IPS DF 6.9 (cell line): Measurements from ENCODE around the gene CARMIL1.

Source experiments
- DNase-seq: peaks from one replicate; pipeline ENCODE4 v3.0.0-alpha.2; 2013; ENCODE audit warnings: low read depth, low spot score
- H3K27ac ChIP-seq: one replicate; pipeline ENCODE4 v1.5.1; 2013; ENCODE audit warnings: low read length, control low read depth
- H3K27me3 ChIP-seq: 2 replicates; pipeline ENCODE4 v1.6.1; 2013; ENCODE audit warnings: mild to moderate bottlenecking, low read length; ENCODE audit not compliant: control insufficient read depth, insufficient read depth
- H3K36me3 ChIP-seq: 2 replicates; pipeline ENCODE4 v1.6.1; 2013; ENCODE audit warnings: low read length; ENCODE audit not compliant: control insufficient read depth, insufficient read depth
- H3K4me1 ChIP-seq: 2 replicates; pipeline ENCODE4 v1.6.1; 2013; ENCODE audit warnings: low read length; ENCODE audit not compliant: control insufficient read depth, insufficient read depth
- H3K4me3 ChIP-seq: 2 replicates; pipeline ENCODE4 v1.5.1; 2013; ENCODE audit warnings: mild to moderate bottlenecking, low read length
- H3K9me3 ChIP-seq: 2 replicates; pipeline ENCODE4 v1.6.1; 2013; ENCODE audit warnings: low read length, inconsistent platforms; ENCODE audit not compliant: control insufficient read depth, insufficient read depth
- WGBS: extraction: QIAGEN DNeasy Blood & Tissue Kit; methylation state at CpG from one replicate; pipeline ENCODE4 v1.1.7; 2013; ENCODE audit warnings: mixed read lengths, missing lambda C conversion rate; ENCODE audit not compliant: insufficient read length, insufficient coverage; 5-methylcytosine and 5-hydroxymethylcytosine counted together

Gene CARMIL1

DNA sequence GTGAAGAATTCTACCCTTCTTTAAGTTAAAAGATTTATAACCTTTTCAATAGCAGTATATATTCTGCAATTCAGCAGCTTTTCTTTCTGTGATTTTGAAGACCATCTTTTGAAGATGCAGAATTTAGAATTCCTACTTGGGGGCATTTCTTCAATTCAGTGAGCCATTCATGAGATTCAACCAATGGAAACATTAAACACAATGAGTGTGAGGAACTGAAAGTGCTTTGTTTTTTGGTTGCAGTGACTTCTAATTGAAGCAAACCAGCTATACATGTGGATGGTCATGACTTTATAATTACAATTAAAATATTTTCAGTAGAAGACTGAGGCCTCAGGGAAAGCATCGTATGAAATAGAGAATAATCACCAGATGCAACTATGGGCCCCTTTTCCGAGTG is 108.3 kb downstream of the CARMIL1 start:
- DNase-seq, result no peak
- Histone ChIP-seq H3K27me3 (no peaks in the 10 kb centered on the region), H3K4me1 (no peaks in the 10 kb centered on the region), H3K4me3 (no peak overlapping the region), H3K27ac (no peak overlapping the region), H3K9me3 (no peaks in the 10 kb centered on the region), H3K36me3 (no peaks in the 10 kb centered on the region)
- WGBS, result no CpG with 5 or more reads among the region's 2 CpGs

GRCh38 chr6:25387911-25388310 is 108.7 kb downstream of the CARMIL1 start:
- no CpG with 5 or more reads among the region's 2 CpGs for WGBS
- DNase-seq, result no peak
- H3K4me1 ChIP-seq, result no peaks in the 10 kb centered on the region
- H3K27me3 ChIP-seq, result no peaks in the 10 kb centered on the region
- H3K4me3 ChIP-seq, result no peak overlapping the region
- no peaks in the 10 kb centered on the region for H3K36me3 ChIP-seq
- no peak overlapping the region for H3K27ac ChIP-seq
- H3K9me3 ChIP-seq, result no peaks in the 10 kb centered on the region

- WGBS, result no CpG with 5 or more reads among the region's 3 CpGs
- H3K27ac ChIP-seq, result no peak overlapping the region
Measured at GRCh38 chr6:25388776-25389175, 109.6 kb downstream of the CARMIL1 start.

GRCh38 chr6:25389471-25389870 is 110.3 kb downstream of the CARMIL1 start:
- H3K27ac ChIP-seq, result no peak overlapping the region
- H3K27me3 ChIP-seq, result no peaks in the 10 kb centered on the region
- H3K9me3 ChIP-seq, result no peaks in the 10 kb centered on the region
- H3K4me1 ChIP-seq, result no peaks in the 10 kb centered on the region
- no peak for DNase-seq
- no peaks in the 10 kb centered on the region for H3K36me3 ChIP-seq
- no CpG with 5 or more reads among the region's 2 CpGs for WGBS
- H3K4me3 ChIP-seq, result no peak overlapping the region

More at GRCh38 chr6:25388776-25389175, 109.6 kb downstream of the CARMIL1 start:
- no peaks in the 10 kb centered on the region for H3K36me3 ChIP-seq
- no peaks in the 10 kb centered on the region for H3K27me3 ChIP-seq
- no peak overlapping the region for H3K4me3 ChIP-seq
- DNase-seq, result no peak
- H3K4me1 ChIP-seq, result no peaks in the 10 kb centered on the region
- H3K9me3 ChIP-seq, result no peaks in the 10 kb centered on the region

DNA sequence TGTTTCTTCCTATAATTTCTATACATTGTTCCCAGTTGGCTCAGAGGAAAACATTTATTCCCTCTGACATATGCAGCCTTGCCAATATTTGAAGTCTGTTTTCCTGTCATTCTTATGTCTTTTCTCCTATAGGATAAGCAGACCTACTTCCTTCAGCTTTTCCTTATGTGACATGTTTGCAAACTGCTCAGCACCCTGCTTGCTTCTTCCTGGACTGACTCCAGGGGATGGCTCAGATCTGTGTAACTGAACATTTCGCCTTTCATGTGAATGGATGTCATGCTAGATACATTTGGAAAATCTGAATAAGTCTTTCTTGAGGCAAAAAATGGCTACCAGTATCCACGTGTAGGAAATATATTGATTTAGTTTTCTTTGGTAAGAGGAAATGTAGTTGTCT is 113.2 kb downstream of the CARMIL1 start:
- DNase-seq, result no peak
- H3K27ac ChIP-seq, result no peak overlapping the region
- WGBS, result no CpG with 5 or more reads among the region's 2 CpGs
- H3K36me3 ChIP-seq, result no peaks in the 10 kb centered on the region
- H3K9me3 ChIP-seq, result no peaks in the 10 kb centered on the region
- H3K4me1 ChIP-seq, result peaks cover 3% of the 10 kb centered on the region
- H3K4me3 ChIP-seq, result no peak overlapping the region
- no peaks in the 10 kb centered on the region for H3K27me3 ChIP-seq

GRCh38 chr6:25395731-25396130 is 116.6 kb downstream of the CARMIL1 start:
- H3K27me3 ChIP-seq, result no peaks in the 10 kb centered on the region
- no peak overlapping the region for H3K27ac ChIP-seq
- no peaks in the 10 kb centered on the region for H3K36me3 ChIP-seq
- H3K4me3 ChIP-seq, result no peak overlapping the region
- no CpG with 5 or more reads among the region's 5 CpGs for WGBS
- peaks cover 3% of the 10 kb centered on the region for H3K4me1 ChIP-seq
- H3K9me3 ChIP-seq, result no peaks in the 10 kb centered on the region
- no peak for DNase-seq

DNA sequence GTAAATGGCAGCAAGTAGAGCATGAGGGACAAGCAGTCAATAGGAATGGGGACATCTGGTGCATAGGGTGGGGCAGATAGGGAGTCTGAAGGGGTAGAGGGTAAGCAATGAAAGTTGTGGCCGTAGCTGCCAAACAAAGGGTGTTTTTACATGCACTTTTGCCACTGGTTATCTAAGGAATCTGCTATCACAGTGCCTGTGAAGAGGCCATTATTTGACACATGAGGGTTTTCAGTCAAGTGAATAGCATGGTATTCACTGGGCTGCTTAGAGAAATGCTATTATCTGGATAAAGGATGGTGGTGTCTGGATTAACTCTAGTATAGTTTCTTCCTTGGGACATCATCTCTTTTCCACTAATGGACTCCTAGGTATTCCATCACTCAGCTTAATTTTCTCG is 118.2 kb downstream of the CARMIL1 start:
- H3K4me1 ChIP-seq, result peaks cover 5% of the 10 kb centered on the region
- no peaks in the 10 kb centered on the region for H3K27me3 ChIP-seq
- no CpG with 5 or more reads among the region's 2 CpGs for WGBS
- H3K9me3 ChIP-seq, result no peaks in the 10 kb centered on the region
- no peak overlapping the region for H3K27ac ChIP-seq
- no peak overlapping the region for H3K4me3 ChIP-seq
- H3K36me3 ChIP-seq, result no peaks in the 10 kb centered on the region
- no peak for DNase-seq

- peaks cover 5% of the 10 kb centered on the region for H3K4me1 ChIP-seq
- H3K4me3 ChIP-seq, result no peak overlapping the region
- H3K9me3 ChIP-seq, result no peaks in the 10 kb centered on the region
- no peak for DNase-seq
- no peaks in the 10 kb centered on the region for H3K27me3 ChIP-seq
- no peak overlapping the region for H3K27ac ChIP-seq
- H3K36me3 ChIP-seq, result no peaks in the 10 kb centered on the region
- no CpG with 5 or more reads among the region's 5 CpGs for WGBS
Measured at GRCh38 chr6:25399885-25400284, 120.7 kb downstream of the CARMIL1 start.

DNA sequence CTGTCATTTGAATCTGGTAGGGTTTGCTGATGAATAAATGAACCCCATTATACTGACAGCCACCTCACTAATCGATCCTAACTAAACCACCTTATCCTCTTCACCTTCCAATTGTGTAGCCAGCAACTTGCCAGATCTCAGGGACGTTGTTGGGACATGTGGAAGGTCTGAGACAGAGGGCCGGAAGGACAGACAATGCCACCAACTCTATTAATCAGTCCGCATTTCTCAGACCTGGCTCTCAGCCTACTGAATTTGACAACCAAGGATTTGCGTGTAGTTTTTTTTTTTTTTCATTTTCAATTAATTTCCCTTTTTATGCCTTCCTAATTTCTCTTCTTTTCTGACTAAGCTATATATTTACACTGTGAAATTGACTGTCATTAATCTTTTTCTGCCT is 122.5 kb downstream of the CARMIL1 start:
- Histone ChIP-seq H3K4me1 (peaks cover 5% of the 10 kb centered on the region), H3K4me3 (no peak overlapping the region), H3K9me3 (no peaks in the 10 kb centered on the region), H3K27ac (no peak overlapping the region), H3K36me3 (no peaks in the 10 kb centered on the region), H3K27me3 (no peaks in the 10 kb centered on the region)
- no CpG with 5 or more reads among the region's 5 CpGs for WGBS
- DNase-seq, result no peak

- H3K27me3 ChIP-seq, result no peaks in the 10 kb centered on the region
- no CpG with 5 or more reads among the region's 4 CpGs for WGBS
- no peaks in the 10 kb centered on the region for H3K36me3 ChIP-seq
- peaks cover 5% of the 10 kb centered on the region for H3K4me1 ChIP-seq
- no peak overlapping the region for H3K27ac ChIP-seq
- DNase-seq, result no peak
- H3K9me3 ChIP-seq, result no peaks in the 10 kb centered on the region
- H3K4me3 ChIP-seq, result no peak overlapping the region
Measured at GRCh38 chr6:25402125-25402524, 123.0 kb downstream of the CARMIL1 start.

GRCh38 chr6:25403150-25403549 is 124.0 kb downstream of the CARMIL1 start:
- DNase-seq, result no peak
- no peaks in the 10 kb centered on the region for H3K9me3 ChIP-seq
- H3K27me3 ChIP-seq, result no peaks in the 10 kb centered on the region
- peaks cover 9% of the 10 kb centered on the region; the same call in 1 of the 2 replicates for H3K4me1 ChIP-seq
- no CpG with 5 or more reads among the region's 2 CpGs for WGBS
- H3K27ac ChIP-seq, result no peak overlapping the region
- H3K4me3 ChIP-seq, result no peak overlapping the region
- no peaks in the 10 kb centered on the region for H3K36me3 ChIP-seq
